ENCODE results near the gene FAM185A.

Gene FAM185A

DNA sequence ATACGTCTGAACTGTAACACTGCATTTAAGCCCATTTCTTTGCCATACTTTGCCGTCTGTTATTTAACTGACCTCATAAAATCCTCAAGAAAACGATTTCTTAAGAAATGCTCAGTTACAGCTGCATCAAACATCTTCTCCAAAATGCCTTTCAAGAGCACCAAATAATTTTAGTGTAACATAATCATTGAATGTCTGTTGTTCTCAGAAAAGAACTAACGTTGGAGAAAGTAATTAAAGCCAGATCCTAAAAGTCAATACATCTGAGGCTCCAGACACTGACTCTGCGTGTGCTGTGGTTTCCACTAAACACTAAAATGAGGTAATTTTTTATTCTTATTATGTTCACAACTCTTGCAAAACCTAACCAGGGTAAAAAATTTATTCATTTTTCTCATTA, 100.3 kb downstream of the FAM185A start:
- in situ Hi-C loops (cut with HindIII; ENCODE audit: low pct_ligation_motif_present, low pct_unique_long_range_greater_than_20kb, low sequenced_read_pairs): no loop called here
- no peak for DNase-seq

DNA sequence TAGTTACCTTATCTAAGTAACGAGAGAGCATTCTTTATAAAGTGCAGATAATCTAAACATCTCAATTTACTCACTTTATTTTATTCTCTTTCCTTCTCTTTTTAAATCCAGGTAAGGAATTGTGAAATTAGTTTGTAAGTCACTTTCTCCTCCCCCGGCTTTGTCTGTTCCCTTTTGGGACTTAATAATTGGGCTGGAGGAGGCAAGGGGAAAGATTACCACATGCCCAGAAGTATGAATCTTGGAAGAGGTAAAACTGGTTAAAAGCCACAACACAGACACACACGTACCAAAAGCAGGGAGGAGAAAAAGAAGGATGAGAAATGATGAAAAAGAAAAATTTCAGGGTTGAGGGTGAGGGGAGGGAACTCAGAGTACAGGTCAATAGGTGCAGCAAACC, 100.7 kb downstream of the FAM185A start:
- in situ Hi-C loops (cut with HindIII; ENCODE audit: low pct_ligation_motif_present, low pct_unique_long_range_greater_than_20kb, low sequenced_read_pairs): no loop called here
- no peak for DNase-seq

DNA sequence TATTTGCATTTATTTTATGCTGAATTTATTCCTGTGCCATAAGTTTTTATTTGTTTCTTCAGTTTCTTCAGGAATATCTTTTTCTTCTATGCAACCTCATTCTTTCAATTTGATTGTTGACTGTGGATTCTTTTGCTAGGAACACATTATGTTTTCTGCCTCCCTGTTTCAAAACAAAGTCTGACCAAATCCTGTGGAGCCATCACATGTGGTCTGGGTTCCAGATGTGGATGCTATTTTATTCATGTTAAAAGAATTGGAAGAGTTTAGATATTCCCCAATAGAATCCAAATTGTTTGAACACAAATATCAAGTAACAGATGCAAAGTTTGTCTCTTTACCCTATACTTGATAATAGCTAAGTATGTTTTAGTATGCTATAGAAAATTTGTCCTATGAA, 107.2 kb downstream of the FAM185A start:
- DNase-seq: no peak
- in situ Hi-C loops (cut with HindIII; ENCODE audit: low pct_ligation_motif_present, low pct_unique_long_range_greater_than_20kb, low sequenced_read_pairs): no loop called here

Data from ACHN (cell line).